ENCODE data around the gene DYNC2I2.

The DYNC2I2 gene

DNA sequence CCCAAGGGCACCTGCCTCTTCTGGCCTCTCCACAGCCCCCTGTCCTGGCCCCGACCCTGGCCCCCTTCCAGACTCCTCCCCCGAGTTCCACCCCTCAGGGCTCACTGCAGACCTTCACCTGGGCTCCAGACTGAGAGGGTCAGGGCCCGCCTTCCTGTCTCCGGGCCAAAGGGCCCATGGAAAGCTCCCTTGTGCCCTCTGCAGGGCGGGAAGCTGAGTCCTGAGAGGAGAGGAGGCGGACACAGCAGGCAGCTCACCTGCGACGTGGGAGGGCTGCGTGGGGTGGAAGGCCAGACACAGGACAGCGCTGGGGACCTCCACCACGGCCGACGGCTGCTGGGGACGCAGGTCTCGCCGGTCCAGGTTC is 20.6 kb downstream of the DYNC2I2 start:
- DNase-seq (ENCODE audit: low spot score), result no peak

DNA sequence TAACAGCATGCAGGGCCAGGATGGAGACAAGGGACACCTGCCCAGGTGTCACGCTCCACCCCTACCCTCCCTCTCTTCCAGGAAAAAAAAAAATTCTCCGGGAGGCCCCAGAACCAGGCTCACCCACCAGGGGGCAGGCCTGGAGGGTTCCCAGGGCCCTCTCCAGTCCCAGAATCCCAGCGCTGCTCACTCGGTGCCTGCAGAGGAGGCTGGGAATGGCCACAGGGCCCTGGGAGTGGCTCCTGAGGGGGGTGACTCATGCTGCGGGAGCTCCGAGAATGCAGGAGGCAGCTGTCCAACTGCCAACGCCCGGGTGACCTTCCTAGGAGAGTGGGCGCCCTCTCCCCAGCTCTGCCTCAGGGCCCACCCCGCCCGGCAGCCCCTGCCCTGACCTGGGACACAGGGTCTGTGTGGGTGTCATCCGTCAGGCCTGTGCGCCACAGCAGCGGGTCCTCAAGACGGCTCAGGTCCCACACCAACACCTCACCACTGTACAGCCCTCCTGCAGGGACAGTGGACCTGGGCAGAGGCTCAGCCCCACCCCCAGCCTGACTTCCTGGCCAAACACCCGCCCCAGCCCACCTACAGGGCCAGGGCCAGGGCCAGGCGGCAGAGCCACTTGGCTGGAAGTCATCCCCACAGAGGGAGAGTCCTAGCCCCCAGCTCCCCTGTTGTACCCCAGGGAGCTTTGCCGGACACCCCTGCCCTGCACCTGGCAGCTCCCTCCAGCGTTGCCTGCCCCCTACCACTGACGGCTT is 21.2 kb downstream of the DYNC2I2 start:
- DNase-seq (ENCODE audit: low spot score), result peak; percentile 96

DNA sequence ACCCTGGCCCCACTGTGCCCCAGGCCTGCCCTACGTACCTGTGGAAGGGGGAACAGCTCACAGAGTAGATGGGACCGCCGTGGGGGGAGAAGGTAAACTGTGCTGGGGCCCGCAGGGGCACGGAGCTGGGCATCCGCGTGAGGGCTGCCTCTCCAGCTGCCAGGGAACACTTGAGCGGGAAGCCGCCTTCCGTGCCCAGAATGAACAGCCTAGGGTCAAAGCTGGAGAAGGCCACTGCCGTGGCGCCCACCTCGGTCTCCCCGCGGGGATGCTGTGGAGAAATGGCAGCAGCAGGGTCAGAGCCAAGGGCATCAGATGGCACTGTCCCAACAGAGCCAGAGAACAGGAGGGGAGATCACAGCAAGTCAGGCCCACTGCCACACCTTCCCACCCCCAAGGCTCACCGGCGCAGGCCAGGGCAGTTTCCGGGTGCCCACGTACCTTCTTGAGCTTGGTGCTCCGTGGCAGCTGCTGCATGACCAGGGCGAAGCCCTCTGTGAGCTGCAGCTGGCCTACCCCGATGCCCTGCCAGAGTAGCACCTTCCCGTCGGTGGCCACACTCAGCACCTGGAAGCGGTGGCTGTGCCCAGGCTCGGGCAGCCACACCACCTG is 21.9 kb downstream of the DYNC2I2 start:
- no peak for DNase-seq (ENCODE audit: low spot score)

DNA sequence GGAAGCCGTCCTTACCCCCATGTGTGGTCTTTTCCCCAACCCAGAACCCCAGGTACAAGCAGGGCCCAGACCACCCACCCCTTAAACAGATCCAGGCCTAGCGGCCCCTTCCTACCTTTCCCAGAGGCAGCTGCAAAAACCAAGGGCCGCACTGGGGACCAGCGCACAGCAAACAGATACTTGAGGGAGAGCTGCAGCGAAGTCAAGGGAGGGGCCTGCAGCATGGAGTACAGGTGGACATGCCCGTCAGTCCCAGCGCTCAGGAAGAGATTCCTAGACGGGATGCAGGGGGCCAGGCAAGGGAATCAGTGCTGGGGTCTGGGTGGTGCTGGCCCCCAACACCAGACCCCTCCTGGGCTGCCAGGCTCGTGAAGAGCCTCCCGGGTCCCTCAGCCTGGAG is 22.5 kb downstream of the DYNC2I2 start:
- DNase-seq (ENCODE audit: low spot score), result no peak

DNA sequence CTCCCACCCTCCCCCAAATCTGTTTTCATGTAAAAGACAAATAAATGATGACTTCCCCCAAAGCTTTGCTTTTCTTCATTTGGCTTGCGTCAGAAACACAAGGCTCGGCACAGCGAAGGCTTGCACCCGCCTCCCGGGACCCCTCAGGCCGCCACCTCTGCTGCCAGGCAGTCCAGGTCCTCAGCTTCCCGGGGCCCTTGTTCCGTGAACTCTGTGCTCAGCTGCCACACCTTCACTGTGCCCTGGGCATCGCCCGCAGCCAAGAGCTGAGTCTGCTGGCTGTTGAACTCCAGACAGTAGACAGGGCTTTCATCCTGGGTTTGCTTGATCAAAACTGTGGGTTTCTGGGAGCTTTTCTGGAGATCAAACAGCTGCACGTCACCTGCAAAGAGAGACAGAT is 23.0 kb downstream of the DYNC2I2 start:
- DNase-seq (ENCODE audit: low spot score), result no peak

DNA sequence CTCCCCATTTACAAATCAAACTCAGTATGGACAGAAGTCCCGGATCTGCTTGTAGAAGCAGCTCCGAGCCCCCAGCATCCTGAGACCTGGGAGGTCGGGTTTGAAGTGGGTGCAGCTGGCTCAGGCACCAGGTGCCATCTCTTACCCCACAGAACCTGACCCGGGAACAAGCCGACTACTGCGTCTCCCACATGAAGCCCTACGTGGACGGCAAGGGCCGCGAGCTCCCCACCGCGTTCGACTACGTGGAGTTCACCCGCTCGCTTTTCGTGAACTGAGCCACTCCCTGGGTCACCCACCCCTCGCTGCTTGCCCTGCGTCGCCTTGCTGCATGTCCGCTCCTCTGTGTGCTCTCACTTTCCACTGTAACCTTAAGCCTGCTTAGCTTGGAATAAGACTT is 23.6 kb downstream of the DYNC2I2 start:
- DNase-seq (ENCODE audit: low spot score), result no peak

DNA sequence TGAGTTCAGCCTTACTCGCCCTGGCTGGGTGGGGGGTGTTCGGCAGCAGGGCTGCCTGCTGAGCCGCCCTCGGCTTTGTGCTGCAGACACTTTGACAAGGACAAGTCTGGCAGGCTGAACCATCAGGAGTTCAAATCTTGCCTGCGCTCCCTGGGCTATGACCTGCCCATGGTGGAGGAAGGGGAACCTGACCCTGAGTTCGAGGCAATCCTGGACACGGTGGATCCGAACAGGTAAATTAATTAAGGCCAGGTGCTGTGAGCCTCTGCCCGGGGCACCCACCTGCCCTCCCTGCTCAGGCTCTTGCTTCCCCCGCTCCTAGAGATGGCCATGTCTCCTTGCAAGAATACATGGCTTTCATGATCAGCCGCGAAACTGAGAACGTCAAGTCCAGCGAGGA is 24.2 kb downstream of the DYNC2I2 start:
- no peak for DNase-seq (ENCODE audit: low spot score)

DNA sequence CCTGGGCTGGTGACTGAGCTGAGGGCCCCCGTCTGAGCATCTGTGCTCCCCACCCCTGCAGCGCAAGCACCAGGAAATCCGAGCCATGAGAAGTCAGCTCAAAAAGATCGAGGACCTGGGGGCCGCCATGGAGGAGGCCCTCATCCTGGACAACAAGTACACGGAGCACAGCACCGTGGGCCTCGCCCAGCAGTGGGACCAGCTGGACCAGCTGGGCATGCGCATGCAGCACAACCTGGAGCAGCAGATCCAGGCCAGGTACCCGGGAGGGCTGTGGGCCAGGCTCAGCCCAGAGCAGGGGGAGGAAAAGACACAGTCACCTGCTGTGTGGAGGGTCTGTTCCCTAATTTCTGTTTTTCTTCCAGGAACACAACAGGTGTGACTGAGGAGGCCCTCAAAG is 24.6 kb downstream of the DYNC2I2 start:
- DNase-seq (ENCODE audit: low spot score), result no peak

DNA sequence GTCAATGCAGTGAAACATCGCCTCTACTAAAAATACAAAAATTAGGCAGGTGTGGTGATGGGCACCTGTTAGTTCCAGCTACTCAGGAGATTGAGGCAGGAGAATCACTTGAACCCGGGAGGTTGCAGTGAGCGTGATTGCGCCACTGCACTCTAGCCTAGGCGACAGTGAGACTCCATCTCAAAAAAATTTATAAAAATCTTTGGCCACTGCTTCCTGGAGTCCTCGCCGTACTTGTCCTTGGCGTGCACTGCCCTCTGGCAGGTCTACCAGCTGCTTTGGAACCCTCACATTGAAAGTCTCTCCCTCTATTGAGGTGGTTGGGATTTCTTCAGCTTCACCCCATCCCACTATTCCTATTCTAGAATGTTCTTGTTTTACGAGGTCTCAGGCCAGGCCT is 25.0 kb downstream of the DYNC2I2 start:
- no peak for DNase-seq (ENCODE audit: low spot score)

DNA sequence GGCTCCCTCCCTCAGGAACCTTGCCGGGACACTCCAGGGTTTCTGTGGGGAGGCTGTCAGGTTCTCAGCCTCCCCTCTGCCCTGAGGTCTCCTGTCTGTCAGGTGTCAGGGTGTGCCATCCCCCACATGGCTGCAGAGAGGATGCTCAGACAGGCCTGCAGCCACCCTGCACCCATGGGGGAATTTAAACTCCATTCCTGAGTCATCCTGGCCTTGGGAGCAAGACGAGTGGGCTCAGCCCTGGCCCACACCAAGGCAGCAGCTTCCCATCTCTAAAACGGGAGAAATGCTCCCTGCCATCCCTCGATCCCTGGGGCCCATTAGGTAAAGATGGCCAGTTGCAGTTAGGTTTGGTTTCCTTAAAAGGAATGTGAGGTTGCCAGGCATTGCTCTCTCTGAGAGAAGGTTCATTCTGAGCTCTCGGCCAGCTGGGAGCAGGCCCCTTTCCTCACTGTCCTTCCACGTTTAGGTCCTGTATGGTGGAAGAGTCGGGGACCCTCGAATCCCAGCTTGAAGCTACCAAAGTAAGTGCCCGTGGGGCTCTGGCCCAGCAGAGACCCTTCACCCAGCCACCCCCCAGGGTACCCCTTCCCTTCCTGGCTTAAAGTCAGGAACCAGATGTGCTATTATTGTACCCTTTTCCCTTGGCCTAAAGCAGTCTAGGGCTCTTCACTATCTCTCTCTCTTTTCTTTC is 26.6 kb downstream of the DYNC2I2 start:
- DNase-seq (ENCODE audit: low spot score), result no peak

DNA sequence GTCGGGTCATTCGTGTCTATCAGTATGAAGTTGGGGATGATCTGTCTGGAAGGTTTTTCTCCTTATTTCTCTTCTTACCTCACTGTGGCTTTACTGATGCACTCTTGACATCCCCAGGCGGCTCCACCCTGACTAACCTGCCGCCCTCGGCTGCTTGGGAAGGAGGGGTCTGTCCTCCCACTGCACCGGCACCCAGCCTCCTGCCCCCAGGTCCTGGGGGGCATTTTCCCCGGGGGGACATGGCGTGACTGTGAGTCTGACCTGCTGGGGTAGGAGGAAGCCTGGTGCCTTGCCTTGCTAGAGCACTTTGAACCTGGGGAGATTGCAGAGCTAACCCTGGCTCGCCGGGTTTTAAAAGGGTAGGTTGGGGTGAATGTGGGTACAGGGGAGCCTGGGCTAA is 27.5 kb downstream of the DYNC2I2 start:
- no peak for DNase-seq (ENCODE audit: low spot score)

DNA sequence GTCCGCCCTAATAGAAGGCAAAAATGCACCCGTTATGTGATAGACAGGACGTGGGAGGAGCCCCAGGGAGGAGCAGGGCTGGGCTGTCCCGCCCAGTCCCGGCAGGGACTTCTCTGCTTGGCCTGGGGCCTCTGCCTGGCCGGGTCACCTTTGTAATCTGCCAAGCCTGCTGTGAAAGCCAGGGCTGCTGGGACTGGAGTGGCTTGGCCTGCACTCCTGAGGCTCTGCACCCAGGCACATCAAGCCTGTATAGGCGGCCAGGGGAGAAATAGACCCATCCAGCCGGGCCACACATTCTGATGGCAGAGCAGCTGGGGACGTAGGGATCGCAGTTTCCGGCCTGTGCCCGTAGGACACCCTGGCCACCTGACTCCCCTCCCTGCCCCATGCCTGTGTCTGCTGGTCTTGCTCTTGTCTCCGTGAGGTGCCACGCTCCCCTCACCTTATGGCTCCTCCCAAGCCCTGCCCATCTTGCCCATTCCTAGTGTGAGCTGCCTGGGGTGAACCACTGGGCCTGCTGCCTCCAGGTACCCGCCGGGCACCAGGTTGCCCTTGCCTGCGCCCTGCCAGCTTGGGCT is 28.1 kb downstream of the DYNC2I2 start:
- DNase-seq (ENCODE audit: low spot score), result no peak

DNA sequence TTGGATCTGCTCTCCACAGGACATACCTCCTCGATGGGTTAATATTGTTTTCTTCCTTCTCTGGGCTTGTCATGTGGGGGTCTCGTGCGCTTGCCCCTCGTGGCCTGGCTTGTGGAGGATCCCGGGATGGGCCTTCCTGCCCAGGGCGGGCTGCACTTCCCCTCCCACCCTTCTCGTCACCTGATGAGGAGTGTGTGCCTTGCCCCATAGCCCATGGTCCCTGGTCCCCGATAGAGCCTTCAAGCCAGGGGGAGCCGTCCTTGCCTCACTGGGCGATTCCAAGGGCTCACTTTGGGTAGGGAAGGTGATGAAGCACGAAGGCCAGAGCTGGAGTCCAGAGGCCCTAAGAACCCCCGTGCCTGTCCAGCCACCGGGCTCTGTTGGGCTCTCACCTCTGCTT is 28.7 kb downstream of the DYNC2I2 start:
- no peak for DNase-seq (ENCODE audit: low spot score)

DNA sequence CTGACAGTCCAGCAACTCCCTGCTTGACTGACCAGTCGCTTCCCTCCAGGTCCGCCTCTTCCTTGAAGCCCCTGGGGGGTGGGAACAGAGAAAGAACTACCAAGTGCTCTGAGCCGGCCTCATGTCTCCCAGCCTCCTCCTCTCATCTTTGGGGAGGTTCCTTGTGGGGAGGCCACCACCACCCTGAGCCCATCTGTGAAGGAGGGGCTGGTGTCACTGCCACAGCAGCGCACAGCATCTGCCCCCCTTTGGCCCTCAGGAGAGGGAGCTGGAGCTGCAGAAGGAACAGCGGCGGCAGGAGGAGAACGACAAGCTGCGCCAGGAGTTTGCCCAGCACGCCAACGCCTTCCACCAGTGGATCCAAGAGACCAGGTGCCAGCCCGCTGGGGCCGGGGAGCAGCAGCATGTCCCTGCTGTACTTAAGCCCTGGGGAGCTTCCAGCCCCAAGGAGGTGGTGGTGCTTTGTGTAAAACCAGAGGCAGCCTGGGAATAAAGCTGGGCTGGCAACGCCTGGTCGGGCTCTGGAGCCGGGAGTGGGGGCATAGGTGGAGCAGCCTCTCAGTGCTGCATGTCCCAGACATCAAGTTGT is 29.4 kb downstream of the DYNC2I2 start:
- no peak for DNase-seq (ENCODE audit: low spot score)

DNA sequence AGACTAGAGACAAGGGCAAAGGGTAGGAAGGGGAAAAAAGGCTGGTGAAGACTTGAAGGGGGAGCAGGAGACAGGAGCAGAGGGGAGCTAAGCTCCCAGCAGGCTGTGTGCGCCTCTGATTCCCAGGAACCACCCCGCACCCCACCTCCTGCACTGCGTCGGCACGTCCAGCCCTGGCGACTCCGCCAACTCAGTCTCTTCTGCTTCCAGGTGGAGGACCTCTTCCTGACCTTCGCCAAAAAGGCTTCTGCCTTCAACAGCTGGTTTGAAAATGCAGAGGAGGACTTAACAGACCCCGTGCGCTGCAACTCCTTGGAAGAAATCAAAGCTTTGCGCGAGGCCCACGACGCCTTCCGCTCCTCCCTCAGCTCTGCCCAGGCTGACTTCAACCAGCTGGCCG is 30.5 kb downstream of the DYNC2I2 start:
- no peak for DNase-seq (ENCODE audit: low spot score)

DNA sequence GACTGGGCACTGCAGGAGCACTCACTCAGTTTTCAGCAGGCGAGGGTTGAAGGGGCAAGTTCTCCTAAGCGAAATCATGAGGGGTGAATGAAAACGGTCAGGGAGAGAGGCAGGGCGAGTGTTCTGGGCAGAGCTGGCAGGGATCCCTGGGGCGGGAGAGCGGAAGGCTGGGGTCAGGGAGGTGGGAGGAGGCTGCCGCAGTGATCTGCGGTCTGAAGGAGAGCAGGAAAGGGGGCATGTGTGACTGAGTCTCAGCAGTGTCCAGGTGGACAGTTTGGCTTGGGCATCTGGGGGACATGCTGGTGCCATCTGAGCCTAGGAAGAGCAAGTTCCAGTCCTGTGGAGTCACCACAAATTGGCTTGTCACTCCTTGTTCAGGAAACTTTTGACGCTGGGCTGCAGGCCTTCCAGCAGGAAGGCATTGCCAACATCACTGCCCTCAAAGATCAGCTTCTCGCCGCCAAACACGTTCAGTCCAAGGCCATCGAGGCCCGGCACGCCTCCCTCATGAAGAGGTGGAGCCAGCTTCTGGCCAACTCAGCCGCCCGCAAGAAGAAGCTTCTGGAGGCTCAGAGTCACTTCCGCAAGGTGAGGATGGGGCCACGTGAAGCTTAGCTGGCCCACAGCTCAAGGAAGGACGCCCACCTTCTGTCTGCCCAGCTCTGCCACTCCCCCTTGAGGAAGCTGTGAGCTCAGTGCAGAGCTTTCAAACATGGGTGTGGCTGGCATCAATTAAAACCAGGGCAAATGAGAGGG is 31.1 kb downstream of the DYNC2I2 start:
- DNase-seq (ENCODE audit: low spot score), result no peak

DNA sequence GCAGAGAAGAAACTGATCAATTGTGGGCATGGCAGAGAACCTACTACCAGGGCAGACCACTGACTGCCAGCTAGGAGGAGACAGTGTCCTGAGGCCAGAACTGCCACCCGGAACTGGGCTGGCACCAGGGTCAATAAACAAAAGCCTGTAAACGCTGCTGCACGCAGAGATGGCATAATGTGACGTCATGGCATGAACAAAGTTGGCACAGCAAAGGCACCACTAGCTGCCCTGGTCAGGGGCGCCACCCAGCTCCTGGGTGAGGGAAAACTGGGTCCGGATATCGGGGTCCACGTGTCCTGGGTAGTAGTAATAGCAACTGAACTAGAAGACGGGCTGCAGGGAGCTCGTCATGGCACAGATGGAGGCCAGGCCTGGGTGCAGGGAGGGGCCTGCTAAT is 32.1 kb downstream of the DYNC2I2 start:
- no peak for DNase-seq (ENCODE audit: low spot score)

DNA sequence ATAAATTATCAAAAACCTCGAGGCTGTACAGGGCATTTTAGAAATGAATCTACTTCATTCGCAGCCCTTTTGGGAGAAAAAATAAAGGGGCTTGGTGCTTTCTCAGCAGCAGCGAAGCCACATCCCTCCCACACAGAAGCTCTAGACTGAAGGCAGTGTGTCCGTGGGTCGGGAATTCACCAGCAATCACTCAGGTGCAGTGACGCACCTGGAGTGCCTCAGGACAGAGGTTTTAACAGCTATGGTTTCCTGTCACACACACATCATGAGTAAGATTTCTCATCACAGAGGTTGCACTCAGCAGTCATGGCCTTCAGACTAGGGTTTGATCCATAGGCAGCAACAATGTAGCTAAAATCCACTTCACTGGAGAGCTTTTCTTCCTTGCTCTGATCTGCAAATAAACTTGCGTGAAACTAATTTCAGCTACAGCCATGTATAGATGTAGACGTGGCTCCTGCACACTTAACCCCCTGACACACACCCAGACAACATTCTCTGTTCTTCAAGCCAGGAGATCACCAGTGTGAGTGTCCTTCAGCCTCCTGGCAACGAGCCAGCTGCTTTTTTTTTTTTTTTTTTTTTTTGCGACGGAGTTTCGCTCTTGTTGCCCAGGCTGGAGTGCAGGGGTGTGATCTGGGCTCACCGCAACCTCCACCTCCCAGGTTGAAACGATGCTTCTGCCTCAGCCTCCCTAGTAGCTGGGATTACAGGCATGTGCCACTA is 34.8 kb downstream of the DYNC2I2 start:
- no peak for DNase-seq (ENCODE audit: low spot score)

DNA sequence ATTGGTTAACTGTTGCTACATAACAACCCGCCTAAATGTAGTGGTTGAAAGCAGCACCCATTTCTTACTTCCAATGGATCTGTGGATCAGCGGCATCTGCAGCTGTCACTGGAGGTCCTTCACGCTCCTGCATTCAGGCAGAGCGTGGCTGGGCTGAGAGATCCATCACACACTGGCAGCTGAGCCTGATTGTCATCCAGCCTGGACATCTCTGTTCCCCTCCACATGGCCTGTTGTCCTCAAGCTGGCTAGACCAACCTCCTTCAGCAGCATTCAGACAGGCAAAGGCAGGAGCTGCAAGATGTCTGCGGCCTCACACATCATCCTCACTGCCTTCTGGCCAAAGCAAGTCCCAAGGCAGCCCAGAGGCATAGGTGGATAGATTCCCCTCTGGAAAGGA is 36.9 kb downstream of the DYNC2I2 start:
- DNase-seq (ENCODE audit: low spot score), result no peak

DNA sequence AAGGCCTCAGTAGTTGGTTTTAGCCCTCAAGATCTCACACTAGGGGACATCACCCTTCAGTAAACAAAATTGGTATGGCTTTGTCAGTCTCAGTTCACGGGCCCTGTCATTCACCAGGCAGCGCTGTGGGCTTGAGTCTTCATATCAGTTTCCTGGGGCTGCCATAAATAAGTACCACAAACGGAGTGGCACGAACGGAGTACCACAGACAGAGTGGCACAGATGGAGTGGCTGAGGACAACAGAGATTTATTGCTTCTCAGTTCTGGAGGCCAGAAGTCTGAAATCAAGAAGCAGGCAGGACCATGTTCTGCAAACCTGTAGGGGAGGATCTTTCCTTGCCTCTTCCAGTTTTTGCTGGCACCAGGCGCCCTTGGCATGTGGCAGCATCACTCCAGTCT is 37.5 kb downstream of the DYNC2I2 start:
- no peak for DNase-seq (ENCODE audit: low spot score)

DNA sequence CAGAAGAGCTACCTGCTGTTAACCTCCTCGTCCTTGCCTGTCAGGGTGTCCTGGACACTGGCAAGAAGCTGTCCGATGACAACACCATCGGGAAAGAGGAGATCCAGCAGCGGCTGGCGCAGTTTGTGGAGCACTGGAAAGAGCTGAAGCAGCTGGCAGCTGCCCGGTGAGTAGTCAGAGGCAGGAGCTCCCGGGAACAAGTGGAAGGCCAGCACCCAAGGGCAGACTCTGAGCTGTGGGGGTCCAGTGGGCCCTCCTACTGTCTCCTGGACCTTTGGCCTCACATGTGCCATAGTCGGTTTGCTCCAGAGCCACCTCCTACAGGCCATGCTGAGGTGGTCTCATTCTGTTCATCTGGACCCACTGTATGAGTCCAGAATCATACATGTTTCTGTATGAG is 38.7 kb downstream of the DYNC2I2 start:
- DNase-seq (ENCODE audit: low spot score), result no peak
